ENCODE results near the gene BABAM2. TPM values are rescaled to one million over a fixed set of nuclear protein-coding genes. Genes with fewer than 3 reads are reported as not detected.

Gene BABAM2
- total and polyA plus RNA-seq, 2 experiments from 2014 or later = 17.8 to 21.5 TPM

DNA sequence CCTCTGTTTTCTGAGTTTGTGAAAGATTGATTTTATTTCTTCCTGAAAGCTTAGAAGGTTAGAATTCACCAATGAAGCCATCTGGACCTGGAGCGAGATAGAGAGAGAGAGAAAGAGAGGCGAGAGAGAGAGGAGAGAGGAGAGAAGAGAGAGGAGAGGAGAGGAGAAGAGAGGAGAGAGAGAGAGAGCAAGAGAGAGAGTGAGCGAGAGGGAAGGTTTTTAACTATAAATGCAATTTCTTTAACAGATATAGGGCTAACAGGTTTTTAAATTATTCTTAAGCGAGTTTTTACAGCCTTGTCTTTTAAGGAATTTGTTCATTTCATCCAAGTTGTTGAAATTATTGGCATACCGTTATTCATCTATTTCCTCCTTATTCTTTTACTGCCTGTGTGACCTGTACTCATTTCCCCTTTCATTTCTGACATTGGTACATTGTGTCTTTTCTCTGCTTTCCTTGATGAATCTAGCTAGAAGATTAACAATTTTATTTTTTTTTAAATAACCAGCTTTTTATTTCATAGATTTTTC is 56.1 kb downstream of the BABAM2 start:
- H3K36me3 ChIP-seq (ENCODE audit: insufficient read depth) = no peaks in the 10 kb centered on the region
- DNase-seq (ENCODE audit: low spot score) = no peak
- H3K4me1 ChIP-seq (ENCODE audit: insufficient read depth) = peaks cover 10% of the 10 kb centered on the region
- H3K27ac ChIP-seq (ENCODE audit: low read depth) = no peak overlapping the region
- H2AFZ ChIP-seq = no peak overlapping the region
- no peaks in the 10 kb centered on the region for H3K79me2 ChIP-seq (replicated peaks; ENCODE audit: insufficient read depth)
- TF ChIP-seq EZH2 (IDR thresholded peaks at IDR 0.05; ENCODE audit: low read depth, unreplicated experiment) = no peak
- TF ChIP-seq EZH2phosphoT487 (IDR thresholded peaks at IDR 0.05; ENCODE audit: unreplicated experiment) = no peak
- TF ChIP-seq, protein P1, sequence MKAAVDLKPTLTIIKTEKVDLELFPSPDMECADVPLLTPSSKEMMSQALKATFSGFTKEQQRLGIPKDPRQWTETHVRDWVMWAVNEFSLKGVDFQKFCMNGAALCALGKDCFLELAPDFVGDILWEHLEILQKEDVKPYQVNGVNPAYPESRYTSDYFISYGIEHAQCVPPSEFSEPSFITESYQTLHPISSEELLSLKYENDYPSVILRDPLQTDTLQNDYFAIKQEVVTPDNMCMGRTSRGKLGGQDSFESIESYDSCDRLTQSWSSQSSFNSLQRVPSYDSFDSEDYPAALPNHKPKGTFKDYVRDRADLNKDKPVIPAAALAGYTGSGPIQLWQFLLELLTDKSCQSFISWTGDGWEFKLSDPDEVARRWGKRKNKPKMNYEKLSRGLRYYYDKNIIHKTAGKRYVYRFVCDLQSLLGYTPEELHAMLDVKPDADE (IDR thresholded peaks at IDR 0.05) = no peak
- TF ChIP-seq, protein P2, sequence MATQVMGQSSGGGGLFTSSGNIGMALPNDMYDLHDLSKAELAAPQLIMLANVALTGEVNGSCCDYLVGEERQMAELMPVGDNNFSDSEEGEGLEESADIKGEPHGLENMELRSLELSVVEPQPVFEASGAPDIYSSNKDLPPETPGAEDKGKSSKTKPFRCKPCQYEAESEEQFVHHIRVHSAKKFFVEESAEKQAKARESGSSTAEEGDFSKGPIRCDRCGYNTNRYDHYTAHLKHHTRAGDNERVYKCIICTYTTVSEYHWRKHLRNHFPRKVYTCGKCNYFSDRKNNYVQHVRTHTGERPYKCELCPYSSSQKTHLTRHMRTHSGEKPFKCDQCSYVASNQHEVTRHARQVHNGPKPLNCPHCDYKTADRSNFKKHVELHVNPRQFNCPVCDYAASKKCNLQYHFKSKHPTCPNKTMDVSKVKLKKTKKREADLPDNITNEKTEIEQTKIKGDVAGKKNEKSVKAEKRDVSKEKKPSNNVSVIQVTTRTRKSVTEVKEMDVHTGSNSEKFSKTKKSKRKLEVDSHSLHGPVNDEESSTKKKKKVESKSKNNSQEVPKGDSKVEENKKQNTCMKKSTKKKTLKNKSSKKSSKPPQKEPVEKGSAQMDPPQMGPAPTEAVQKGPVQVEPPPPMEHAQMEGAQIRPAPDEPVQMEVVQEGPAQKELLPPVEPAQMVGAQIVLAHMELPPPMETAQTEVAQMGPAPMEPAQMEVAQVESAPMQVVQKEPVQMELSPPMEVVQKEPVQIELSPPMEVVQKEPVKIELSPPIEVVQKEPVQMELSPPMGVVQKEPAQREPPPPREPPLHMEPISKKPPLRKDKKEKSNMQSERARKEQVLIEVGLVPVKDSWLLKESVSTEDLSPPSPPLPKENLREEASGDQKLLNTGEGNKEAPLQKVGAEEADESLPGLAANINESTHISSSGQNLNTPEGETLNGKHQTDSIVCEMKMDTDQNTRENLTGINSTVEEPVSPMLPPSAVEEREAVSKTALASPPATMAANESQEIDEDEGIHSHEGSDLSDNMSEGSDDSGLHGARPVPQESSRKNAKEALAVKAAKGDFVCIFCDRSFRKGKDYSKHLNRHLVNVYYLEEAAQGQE (IDR thresholded peaks at IDR 0.05; ENCODE audit: unreplicated experiment) = no peak
- TF ChIP-seq ZNF462 (CRISPR knock-in tag; IDR thresholded peaks at IDR 0.05) = no peak
- no peak for TF ChIP-seq NANOG (IDR thresholded peaks at IDR 0.05; ENCODE audit: borderline replicate concordance)
- TF ChIP-seq CREB1 (CRISPR knock-in tag; IDR thresholded peaks at IDR 0.05; ENCODE audit: low read depth) = no peak
- TF ChIP-seq STAT1 (IDR thresholded peaks at IDR 0.05; ENCODE audit: unreplicated experiment) = no peak
- TF ChIP-seq ZNF114 (CRISPR knock-in tag; IDR thresholded peaks at IDR 0.05) = no peak
- no peak for TF ChIP-seq POLR2AphosphoS5 (IDR thresholded peaks at IDR 0.05; ENCODE audit: low read depth)
- no peak for TF ChIP-seq ZNF331 (CRISPR knock-in tag; IDR thresholded peaks at IDR 0.05; ENCODE audit: low read depth)
- no peak for TF ChIP-seq JUNB (IDR thresholded peaks at IDR 0.05; ENCODE audit: unreplicated experiment)
- TF ChIP-seq CTCF (conservative IDR thresholded peaks at IDR 0.05; ENCODE audit: low read depth in 2 of 2) = no peak
- H3K4me2 ChIP-seq = no peak overlapping the region
- no peak for ATAC-seq
- H3K4me3 ChIP-seq = no peak overlapping the region
- H3K4me1 Mint-ChIP-seq = peaks cover 9% of the 10 kb centered on the region; the same call in 2 of the 3 replicates
- no peaks in the 10 kb centered on the region; the same call in 2 of the 3 replicates for H3K36me3 Mint-ChIP-seq (ENCODE audit: low read depth)
- H3K27ac Mint-ChIP-seq = no peak overlapping the region
- peaks cover 7% of the 10 kb centered on the region for H4K20me1 ChIP-seq (replicated peaks; ENCODE audit: insufficient read depth)
- H3K9me2 ChIP-seq (ENCODE audit: insufficient read depth) = no peaks in the 10 kb centered on the region
- no peaks in the 10 kb centered on the region for H3K9me3 Mint-ChIP-seq
- no peaks in the 10 kb centered on the region for H3F3A ChIP-seq (replicated peaks; ENCODE audit: low read depth)
- H3K27me3 Mint-ChIP-seq (ENCODE audit: insufficient read depth, low read depth, poor library complexity) = peaks cover 19% of the 10 kb centered on the region
- H3K4me3 Mint-ChIP-seq = no peak overlapping the region
- peaks cover 40% of the 10 kb centered on the region for H3K27me3 ChIP-seq (ENCODE audit: insufficient read depth)
